PFSK-1 (cell line): Measurements from ENCODE around the gene PPP1CC.

Experiments
- POLR2AphosphoS5 ChIP-seq: IDR thresholded peaks from 2 replicates; pipeline ENCODE4 v1.6.1; 2012; ENCODE audit warnings: low read depth, mild to moderate bottlenecking, control low read depth, low read length, moderate library complexity
- SIN3A ChIP-seq: IDR thresholded peaks from 2 replicates; pipeline ENCODE4 v1.6.1; 2012; ENCODE audit warnings: mild to moderate bottlenecking, low read length, moderate library complexity, borderline replicate concordance; ENCODE audit not compliant: insufficient read depth
- TF ChIP-seq, protein P1 (sequence below), 2 experiments: IDR thresholded peaks; 2 replicates each; pipeline versions ENCODE4 v1.6.1 to v1.8.0; 2011 to 2012; ENCODE audit warnings: low read depth in 2 of 2, low read length in 2 of 2, control low read depth in 1 of 2, inconsistent platforms in 1 of 2, mild to moderate bottlenecking in 1 of 2, moderate library complexity in 1 of 2; ENCODE audit not compliant: insufficient read depth in 1 of 2

DNA sequence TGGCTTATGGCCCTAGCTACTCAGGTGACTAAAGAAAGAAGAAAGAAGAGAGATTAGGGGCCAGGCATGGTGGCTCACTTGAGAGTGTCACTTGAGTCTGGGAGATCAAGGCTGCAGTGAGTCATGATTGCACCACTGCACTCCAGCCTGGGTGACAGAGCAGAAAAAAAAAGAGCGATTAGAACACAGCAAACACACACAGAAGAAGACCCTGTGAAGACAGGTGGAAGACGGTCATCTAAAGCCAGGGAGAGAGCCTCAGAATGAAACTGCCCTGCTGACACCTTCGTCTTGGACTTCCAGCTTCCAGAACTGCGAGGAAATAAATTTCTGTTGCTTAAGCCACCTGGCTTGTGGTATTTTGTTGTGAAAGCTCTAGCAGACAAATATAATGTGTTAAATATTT, 17.5 kb upstream of the PPP1CC start:
- TF ChIP-seq POLR2AphosphoS5 (no peak), SIN3A (no peak)
- TF ChIP-seq, protein P1, sequence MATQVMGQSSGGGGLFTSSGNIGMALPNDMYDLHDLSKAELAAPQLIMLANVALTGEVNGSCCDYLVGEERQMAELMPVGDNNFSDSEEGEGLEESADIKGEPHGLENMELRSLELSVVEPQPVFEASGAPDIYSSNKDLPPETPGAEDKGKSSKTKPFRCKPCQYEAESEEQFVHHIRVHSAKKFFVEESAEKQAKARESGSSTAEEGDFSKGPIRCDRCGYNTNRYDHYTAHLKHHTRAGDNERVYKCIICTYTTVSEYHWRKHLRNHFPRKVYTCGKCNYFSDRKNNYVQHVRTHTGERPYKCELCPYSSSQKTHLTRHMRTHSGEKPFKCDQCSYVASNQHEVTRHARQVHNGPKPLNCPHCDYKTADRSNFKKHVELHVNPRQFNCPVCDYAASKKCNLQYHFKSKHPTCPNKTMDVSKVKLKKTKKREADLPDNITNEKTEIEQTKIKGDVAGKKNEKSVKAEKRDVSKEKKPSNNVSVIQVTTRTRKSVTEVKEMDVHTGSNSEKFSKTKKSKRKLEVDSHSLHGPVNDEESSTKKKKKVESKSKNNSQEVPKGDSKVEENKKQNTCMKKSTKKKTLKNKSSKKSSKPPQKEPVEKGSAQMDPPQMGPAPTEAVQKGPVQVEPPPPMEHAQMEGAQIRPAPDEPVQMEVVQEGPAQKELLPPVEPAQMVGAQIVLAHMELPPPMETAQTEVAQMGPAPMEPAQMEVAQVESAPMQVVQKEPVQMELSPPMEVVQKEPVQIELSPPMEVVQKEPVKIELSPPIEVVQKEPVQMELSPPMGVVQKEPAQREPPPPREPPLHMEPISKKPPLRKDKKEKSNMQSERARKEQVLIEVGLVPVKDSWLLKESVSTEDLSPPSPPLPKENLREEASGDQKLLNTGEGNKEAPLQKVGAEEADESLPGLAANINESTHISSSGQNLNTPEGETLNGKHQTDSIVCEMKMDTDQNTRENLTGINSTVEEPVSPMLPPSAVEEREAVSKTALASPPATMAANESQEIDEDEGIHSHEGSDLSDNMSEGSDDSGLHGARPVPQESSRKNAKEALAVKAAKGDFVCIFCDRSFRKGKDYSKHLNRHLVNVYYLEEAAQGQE (IDR thresholded peaks at IDR 0.05; ENCODE audit: insufficient read depth in 1 of 2, low read depth in 2 of 2, low read length in 2 of 2), result no peak
